Thyroid gland (tissue), 4 donors: Measurements from ENCODE around the gene ISX.

Experiments
- CTCF ChIP-seq, 6 experiments: fragments of 200-600 bp in 3 of 6; fragments of 450-650 bp in 3 of 6; sonication (generic) in 3 of 6; IDR thresholded peaks; one replicate each; pipeline ENCODE4 v1.5.1; 2016 to 2019; ENCODE audit warnings: antibody characterized with exemption in 6 of 6, mild to moderate bottlenecking in 2 of 6, inconsistent platforms in 1 of 6, moderate library complexity in 1 of 6
- POLR2A ChIP-seq, 2 donors: fragments of 450-650 bp; IDR thresholded peaks; one replicate each; pipeline ENCODE4 v1.6.1; 2017; ENCODE audit warnings: antibody characterized with exemption in 2 of 2, mild to moderate bottlenecking in 2 of 2, moderate library complexity in 1 of 2

DNA sequence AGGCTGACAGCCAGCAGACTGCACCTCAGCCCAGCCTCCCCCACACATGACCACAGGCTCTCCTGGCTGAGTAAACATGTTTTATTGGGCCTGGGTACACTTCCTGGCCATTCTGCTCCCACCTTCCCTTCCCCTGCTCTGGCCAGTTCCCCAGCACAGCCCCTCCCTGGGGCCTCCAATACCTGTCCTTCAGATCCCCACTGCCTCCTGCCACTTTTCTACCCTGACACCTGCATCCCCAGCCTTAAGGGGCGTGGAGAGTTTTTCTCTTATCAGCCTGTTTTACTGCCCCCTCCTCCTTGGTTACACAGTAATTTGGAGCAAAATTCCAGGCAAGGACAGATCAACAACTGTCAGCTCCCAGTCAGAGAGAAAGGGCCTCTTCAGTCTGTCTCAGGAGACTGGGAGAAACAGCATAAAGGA, at the start of gene ISX:
- no peak for TF ChIP-seq CTCF (IDR thresholded peaks at IDR 0.05)
- no peak for TF ChIP-seq POLR2A (IDR thresholded peaks at IDR 0.05)
